Islet precursor cell (in vitro differentiated cells): ENCODE data around the gene NRXN3.

ENCODE experiments used
- DNase-seq: peaks from one replicate; pipeline ENCODE4 v3.0.0-alpha.2; 2018

Gene NRXN3

GRCh38 chr14:78848234-78848820, 678.2 kb downstream of the NRXN3 start:
- DNase-seq, result peak; percentile 70

- DNase-seq, result no peak
Measured at GRCh38 chr14:78849952-78850351, 679.8 kb downstream of the NRXN3 start.

- DNase-seq, result no peak
Measured at GRCh38 chr14:78851189-78851588, 681.0 kb downstream of the NRXN3 start.

DNA sequence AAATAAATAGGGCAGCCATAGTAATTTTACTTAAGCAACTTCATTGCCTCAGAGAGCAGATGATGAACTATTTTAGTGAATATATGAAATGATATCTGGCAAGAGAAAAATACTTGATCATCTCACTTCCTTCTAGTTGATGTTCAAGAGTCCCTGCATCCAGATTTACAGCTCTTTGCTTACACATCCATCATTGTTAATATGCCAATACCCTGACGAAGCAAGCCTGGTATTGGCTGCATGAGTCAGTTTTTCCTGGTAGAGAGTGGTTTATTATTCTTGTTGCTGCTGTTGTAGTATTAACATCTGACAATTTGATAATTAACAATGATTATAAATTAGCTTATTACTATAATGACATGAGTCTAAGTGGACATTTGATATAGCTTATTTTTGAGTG, 681.9 kb downstream of the NRXN3 start:
- no peak for DNase-seq

DNA sequence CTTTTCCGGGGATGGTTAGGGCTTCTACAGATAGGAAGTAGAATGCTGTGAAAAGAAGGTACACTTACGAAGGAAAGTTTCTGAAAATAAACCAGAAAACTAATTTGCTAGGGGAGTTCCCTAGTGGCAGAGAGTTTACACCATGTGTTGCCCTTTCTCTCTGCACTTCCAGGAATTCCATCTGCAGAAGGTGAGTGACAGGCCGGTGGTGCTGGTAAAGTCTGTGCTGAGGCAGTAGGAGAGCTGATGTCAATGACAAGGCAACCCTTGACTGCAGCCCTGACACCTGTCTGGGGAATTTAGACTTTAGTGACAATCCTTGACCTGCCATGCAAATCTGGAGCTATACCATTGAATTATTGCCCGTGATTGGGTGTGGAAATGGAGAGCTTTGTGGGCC, 687.8 kb downstream of the NRXN3 start:
- no peak for DNase-seq

GRCh38 chr14:78863143-78863542, 693.0 kb downstream of the NRXN3 start:
- DNase-seq, result peak; percentile 68

- DNase-seq, result no peak
Measured at GRCh38 chr14:78872837-78873236, 702.7 kb downstream of the NRXN3 start.

DNA sequence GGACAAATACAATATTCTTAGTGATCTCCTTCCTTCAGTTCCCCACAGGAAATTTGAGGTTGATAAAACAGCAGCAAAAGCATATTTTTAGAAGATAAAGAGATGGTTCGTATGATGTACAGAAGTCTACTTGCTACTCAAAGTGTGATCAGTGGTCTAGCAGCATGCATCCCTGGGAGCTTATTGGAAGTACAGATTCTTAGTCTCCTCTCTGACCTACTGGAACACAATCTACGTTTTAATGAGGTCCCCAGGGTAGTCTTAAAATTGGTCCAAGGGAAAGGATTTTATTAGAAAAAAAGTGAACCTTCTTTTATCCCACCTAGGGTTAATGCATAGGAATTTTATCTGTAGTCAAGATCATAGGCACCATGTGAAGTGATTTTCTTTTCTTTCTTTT, 703.4 kb downstream of the NRXN3 start:
- no peak for DNase-seq

DNA sequence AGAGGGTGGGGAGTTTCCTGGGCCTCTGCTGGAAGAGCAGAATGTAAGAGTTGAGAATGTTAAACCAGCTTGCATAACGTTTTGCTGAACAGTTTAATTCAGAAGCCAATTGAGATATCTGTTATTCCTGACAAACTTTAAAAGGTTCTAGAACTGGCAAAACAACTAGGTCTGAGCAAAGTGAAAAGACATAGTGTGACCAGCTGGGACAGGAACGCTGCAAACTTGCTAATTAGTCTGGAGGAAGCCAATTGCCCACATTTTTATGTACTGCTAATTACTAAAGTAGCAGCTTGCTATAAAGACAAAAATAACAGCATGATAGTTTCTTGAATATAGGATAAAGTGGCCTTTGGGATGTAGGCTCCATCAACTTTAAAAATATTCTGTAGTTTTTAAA, 704.9 kb downstream of the NRXN3 start:
- no peak for DNase-seq

DNA sequence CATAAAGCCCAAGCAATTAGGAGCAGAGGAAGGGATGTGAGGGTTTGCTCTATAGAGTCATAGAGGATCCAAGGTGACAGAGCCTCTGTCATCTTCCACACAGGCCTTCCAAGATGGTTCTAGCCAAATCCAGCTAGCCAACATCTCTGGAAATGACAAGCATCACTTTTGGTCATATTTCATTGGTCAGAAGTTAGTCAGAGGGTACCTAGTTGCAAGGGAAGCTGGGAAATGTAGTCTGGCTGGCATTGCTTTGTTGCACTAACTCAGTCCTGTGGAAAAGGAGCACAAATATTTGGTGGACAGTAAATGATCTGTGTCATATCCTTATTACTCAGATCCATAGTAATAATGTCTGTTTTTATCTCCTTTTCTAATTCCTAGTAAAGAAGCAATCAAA, 715.7 kb downstream of the NRXN3 start:
- no peak for DNase-seq

GRCh38 chr14:78897443-78897842, 727.3 kb downstream of the NRXN3 start:
- DNase-seq, result no peak

- DNase-seq, result peak; percentile 57
Measured at GRCh38 chr14:78902010-78902623, 731.9 kb downstream of the NRXN3 start.

GRCh38 chr14:78904094-78904493, 733.9 kb downstream of the NRXN3 start:
- DNase-seq, result no peak

DNA sequence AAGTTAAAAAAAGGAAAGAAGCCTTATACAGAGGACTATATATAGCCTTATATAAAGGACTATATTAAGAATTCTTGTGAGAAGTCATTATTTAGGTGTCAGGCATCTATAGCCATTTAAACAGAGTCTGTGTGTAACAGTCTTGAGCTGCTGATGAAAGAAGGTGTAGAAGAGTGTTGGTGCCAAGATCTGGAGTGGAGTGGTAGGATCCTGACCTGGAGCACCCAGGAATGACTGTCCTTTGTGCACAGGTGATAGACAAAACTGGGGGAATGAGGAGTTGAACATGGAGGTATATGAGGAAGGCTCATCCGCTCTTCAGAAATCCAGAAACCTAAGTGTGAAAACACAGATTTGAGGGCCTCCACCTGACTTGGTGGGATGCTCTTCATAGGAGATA, 747.3 kb downstream of the NRXN3 start:
- no peak for DNase-seq

DNA sequence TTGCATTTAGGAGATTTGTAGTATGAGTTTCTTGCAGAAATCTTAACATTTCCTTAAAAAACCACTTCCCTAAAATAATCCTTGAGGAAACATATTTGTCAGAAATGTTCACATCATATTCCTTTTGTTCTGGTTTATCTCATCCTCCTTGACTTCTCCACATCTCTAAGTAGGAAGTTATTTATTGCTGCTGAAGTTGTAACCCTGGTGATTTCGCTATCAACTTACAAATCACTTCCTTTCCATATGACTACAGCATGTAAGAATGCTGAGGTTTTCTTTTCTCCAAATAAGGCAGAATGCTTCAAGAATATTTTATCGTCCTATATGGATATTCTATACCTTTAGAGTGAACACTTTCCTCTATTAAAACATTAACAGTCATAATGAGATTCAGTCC, 751.7 kb downstream of the NRXN3 start:
- no peak for DNase-seq

DNA sequence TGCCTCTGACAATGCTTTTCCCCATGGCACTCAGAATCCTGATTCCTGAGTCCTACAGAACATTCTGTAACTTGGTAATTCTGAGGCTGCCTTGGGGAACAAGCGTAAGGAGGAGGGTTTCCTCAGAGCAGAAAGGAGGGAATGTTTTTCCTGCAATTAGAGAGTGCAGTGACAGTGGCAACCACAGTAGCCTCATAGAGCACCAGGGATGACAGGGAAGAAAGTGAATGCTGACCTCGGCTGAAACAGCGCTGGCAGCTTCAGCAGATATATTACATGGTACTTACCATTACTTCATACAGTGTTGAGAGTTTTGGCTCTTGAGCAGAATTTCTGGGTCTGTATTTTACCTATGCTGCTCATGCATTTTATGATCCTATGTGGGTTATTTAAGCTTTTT, 757.1 kb downstream of the NRXN3 start:
- peak; percentile 53 for DNase-seq

GRCh38 chr14:78933166-78933565, 763.0 kb downstream of the NRXN3 start:
- no peak for DNase-seq

DNA sequence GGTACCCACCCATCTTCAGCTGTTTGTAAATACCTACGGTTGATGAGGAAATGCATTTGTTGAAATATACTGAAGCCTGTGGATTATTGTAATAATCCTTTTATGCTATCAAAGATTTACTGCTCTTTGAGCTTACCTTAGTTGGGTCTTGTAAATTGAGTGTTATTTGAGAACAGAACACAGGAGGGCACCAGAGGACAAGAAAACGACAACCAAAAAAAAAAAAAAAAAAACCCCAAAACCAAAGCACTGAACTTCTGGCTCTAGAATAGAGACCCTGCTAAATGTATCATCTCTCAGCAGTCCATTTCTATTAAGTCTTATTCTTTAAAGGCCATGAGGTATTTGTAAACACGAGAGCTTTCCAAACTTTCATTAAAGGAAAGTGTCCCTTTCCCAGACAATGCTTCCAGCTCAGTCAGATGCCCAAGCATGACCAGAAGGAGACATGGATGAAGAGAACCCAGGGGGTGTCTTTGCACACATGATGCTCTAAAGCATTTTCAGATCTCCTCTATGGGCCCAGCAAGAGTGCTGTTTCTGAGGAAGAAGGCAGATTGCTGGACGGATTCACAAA, 763.9 kb downstream of the NRXN3 start:
- DNase-seq, result no peak

GRCh38 chr14:78946949-78947348, 776.8 kb downstream of the NRXN3 start:
- no peak for DNase-seq

DNA sequence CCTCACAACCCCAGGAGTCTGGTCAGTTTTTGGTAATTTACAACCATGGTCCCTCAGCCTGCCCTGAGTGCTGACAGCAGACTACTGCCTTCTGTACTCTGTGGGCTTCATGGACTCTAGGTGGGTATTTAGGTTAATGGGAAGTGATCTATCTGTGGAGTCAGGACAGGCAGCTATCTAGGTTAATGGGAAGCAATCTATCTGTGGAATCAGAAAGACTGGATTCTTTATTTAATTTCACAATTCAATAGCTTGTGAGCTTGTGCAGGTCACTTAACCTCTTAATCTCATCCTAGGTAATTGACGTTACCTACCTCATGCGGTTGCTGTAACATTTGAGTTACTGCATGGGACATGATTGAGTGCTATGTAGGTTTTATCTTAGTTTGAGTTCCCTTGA, 777.5 kb downstream of the NRXN3 start:
- no peak for DNase-seq

DNA sequence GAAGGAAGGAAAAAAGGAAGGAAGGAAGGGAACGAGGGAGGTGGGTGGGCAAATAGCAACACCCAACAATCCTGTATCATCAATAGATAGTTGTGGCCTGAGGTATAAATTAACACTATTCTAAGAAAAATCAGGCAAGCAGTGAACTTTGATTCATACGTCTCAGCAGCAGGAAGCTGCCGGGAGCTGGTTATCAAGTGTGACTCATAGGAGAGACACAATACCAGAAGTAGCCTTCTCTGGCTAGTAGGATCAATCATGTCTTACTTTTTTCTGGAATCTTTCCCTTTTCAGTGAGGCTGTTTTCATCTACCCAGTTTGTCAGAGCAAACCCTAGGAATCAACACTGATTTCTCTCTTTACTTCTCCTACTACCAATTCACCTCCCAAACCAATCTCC, 780.5 kb downstream of the NRXN3 start:
- no peak for DNase-seq

- DNase-seq, result no peak
Measured at GRCh38 chr14:78951602-78952001, 781.4 kb downstream of the NRXN3 start.

- DNase-seq, result peak; percentile 82
Measured at GRCh38 chr14:78959674-78960264, 789.6 kb downstream of the NRXN3 start.

DNA sequence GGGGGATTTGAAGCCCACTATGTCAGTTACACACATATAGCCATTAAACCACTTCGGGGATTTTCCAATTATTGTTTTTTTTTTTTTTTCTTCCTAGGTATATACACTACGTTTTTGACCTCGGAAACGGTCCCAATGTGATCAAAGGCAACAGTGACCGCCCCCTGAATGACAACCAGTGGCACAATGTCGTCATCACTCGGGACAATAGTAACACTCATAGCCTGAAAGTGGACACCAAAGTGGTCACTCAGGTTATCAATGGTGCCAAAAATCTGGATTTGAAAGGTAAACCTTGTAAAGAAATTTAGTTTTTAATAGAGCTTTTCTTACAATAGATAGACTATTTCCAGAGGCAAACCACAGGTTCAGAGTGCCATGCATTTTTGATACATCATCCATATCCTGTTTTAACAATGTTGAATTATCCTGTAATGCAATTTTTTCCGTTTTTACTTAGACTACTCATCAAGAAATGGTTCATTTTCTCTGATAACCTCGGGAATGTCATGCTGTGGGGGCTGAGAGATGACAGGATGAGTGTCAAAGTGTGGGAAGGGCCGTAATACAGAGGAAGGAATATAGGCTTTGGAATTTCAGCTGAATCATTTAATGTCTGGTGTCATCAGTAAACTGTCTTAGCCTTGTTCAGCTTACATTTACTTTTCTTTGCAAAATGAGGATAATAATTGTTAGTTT, 797.1 kb downstream of the NRXN3 start:
- no peak for DNase-seq
